Measurements from ENCODE around the gene MARCO.

GRCh38 chr2:118911936-118912335 is 30.1 kb upstream of the MARCO start:
- TF ChIP-seq CTCF (IDR thresholded peaks at IDR 0.05), result no peak
- TF ChIP-seq POLR2A (IDR thresholded peaks at IDR 0.05), result no peak
